ENCODE results near the gene UBE2N.

UBE2N gene

GRCh38 chr12:93358821-93359220, 82.9 kb downstream of the UBE2N start:
- Histone ChIP-seq H3K4me3 (ENCODE audit: low read depth in 1 of 2, low read length in 2 of 2) (no peak overlapping the region), H3K9ac (ENCODE audit: low read length) (no peak overlapping the region), H3K9me3 (ENCODE audit: low read length) (no peaks in the 10 kb centered on the region), H3K27me3 (ENCODE audit: control insufficient read depth in 1 of 2, insufficient read depth in 2 of 2, low read length in 2 of 2) (no peaks in the 10 kb centered on the region), H3K36me3 (ENCODE audit: insufficient read depth, low read length) (no peaks in the 10 kb centered on the region), H3K27ac (ENCODE audit: low read depth, low read length) (no peak overlapping the region), H3K4me1 (ENCODE audit: insufficient read depth, low read length) (no peaks in the 10 kb centered on the region)

- no peaks in the 10 kb centered on the region for H3K9me3 ChIP-seq (ENCODE audit: low read length)
- H3K27ac ChIP-seq (ENCODE audit: low read depth, low read length): no peak overlapping the region
- H3K4me3 ChIP-seq (ENCODE audit: low read depth in 1 of 2, low read length in 2 of 2): no peak overlapping the region
- no peaks in the 10 kb centered on the region for H3K4me1 ChIP-seq (ENCODE audit: insufficient read depth, low read length)
- no peaks in the 10 kb centered on the region for H3K27me3 ChIP-seq (ENCODE audit: control insufficient read depth in 1 of 2, insufficient read depth in 2 of 2, low read length in 2 of 2)
- H3K36me3 ChIP-seq (ENCODE audit: insufficient read depth, low read length): no peaks in the 10 kb centered on the region
- no peak overlapping the region for H3K9ac ChIP-seq (ENCODE audit: low read length)
Observed at GRCh38 chr12:93358058-93358457, 83.7 kb downstream of the UBE2N start.

- Histone ChIP-seq H3K36me3 (ENCODE audit: insufficient read depth, low read length) (no peaks in the 10 kb centered on the region), H3K27me3 (ENCODE audit: control insufficient read depth in 1 of 2, insufficient read depth in 2 of 2, low read length in 2 of 2) (no peaks in the 10 kb centered on the region), H3K4me3 (ENCODE audit: low read depth in 1 of 2, low read length in 2 of 2) (no peak overlapping the region), H3K27ac (ENCODE audit: low read depth, low read length) (no peak overlapping the region), H3K9ac (ENCODE audit: low read length) (no peak overlapping the region), H3K4me1 (ENCODE audit: insufficient read depth, low read length) (no peaks in the 10 kb centered on the region), H3K9me3 (ENCODE audit: low read length) (no peaks in the 10 kb centered on the region)
Observed at GRCh38 chr12:93356214-93356613, 85.5 kb downstream of the UBE2N start.
